GM12878 (cell line): ENCODE measurements around the gene TMEM140. TPM values are rescaled to one million over a fixed set of nuclear protein-coding genes. Genes with fewer than 3 reads are reported as not detected.

Source experiments
- BCL11A ChIP-seq: IDR thresholded peaks from 2 replicates; pipeline ENCODE4 v1.6.1; 2011; ENCODE audit warnings: low read depth, low read length
- CREM ChIP-seq: IDR thresholded peaks from 2 replicates; pipeline ENCODE4 v1.6.1; 2014; ENCODE audit warnings: antibody characterized with exemption, low read depth
- GATAD2B ChIP-seq: fragments of 450-650 bp; conservative IDR thresholded peaks from 2 replicates; pipeline ENCODE4 v1.6.1; 2017; ENCODE audit warnings: low read depth, mild to moderate bottlenecking, moderate library complexity
- HCFC1 ChIP-seq: fragments of 150-350 bp; IDR thresholded peaks from 2 replicates; pipeline ENCODE4 v1.6.1; 2014; ENCODE audit warnings: low read length
- IRF5 ChIP-seq: fragments of 450-650 bp; IDR thresholded peaks from 2 replicates; pipeline ENCODE4 v1.6.1; 2017; ENCODE audit warnings: borderline replicate concordance
- JUNB ChIP-seq: IDR thresholded peaks from 2 replicates; pipeline ENCODE4 v1.6.1; 2016; ENCODE audit warnings: antibody characterized with exemption, mild to moderate bottlenecking
- KLF5 ChIP-seq: fragments of 450-650 bp; IDR thresholded peaks from 2 replicates; pipeline ENCODE4 v1.6.1; 2014; ENCODE audit warnings: mild to moderate bottlenecking; ENCODE audit not compliant: partially characterized antibody
- LARP7 ChIP-seq: fragments of 450-650 bp; IDR thresholded peaks from 2 replicates; pipeline ENCODE4 v1.6.1; 2017; ENCODE audit warnings: mild to moderate bottlenecking
- MTA2 ChIP-seq: fragments of 450-650 bp; IDR thresholded peaks from 2 replicates; pipeline ENCODE4 v1.6.1; 2016; ENCODE audit warnings: low read depth, mild to moderate bottlenecking, moderate library complexity
- NR2C1 ChIP-seq: fragments of 450-650 bp; IDR thresholded peaks from 2 replicates; pipeline ENCODE4 v1.6.1; 2017; ENCODE audit warnings: antibody characterized with exemption, mild to moderate bottlenecking, moderate library complexity
- PBX3 ChIP-seq: IDR thresholded peaks from 2 replicates; pipeline ENCODE4 v1.6.1; 2011; ENCODE audit warnings: mild to moderate bottlenecking, low read depth, low read length, moderate library complexity; ENCODE audit not compliant: insufficient replicate concordance
- SMARCA5 ChIP-seq: fragments of 450-650 bp; IDR thresholded peaks from 2 replicates; pipeline ENCODE4 v1.6.1; 2017; ENCODE audit warnings: mild to moderate bottlenecking
- SPI1 ChIP-seq: IDR thresholded peaks from 2 replicates; pipeline ENCODE4 v1.6.1; 2011; ENCODE audit warnings: low read depth, mild to moderate bottlenecking, low read length, moderate library complexity, borderline replicate concordance; ENCODE audit not compliant: insufficient read depth
- TCF3 ChIP-seq: IDR thresholded peaks from 2 replicates; pipeline ENCODE4 v1.6.1; 2012; ENCODE audit warnings: low read depth, mild to moderate bottlenecking, low read length, borderline replicate concordance; ENCODE audit not compliant: insufficient read depth
- TCF7 ChIP-seq: IDR thresholded peaks from 2 replicates; pipeline ENCODE4 v1.6.1; 2014; ENCODE audit warnings: antibody characterized with exemption, borderline replicate concordance
- ZNF24 ChIP-seq: fragments of 450-650 bp; IDR thresholded peaks from 2 replicates; pipeline ENCODE4 v1.6.1; 2017; ENCODE audit warnings: antibody characterized with exemption, mild to moderate bottlenecking
- ZSCAN29 ChIP-seq: fragments of 450-650 bp; IDR thresholded peaks from 2 replicates; pipeline ENCODE4 v1.6.1; 2017; ENCODE audit warnings: mild to moderate bottlenecking, moderate library complexity
- polyA plus RNA-seq, 11 experiments: library from polyadenylated mRNA; depleted of rRNA in 4 of 11; unstranded in 6 of 11; stranded (reverse) in 5 of 11; fragments of >200 nt; fragmentation: Nextera tagmentation in 4 of 11; fragmentation: Illumina TruSeq in 1 of 11; extraction: Ambion mirVana in 4 of 11; extraction: Trizol in 1 of 11; gene quantifications; 1 replicate in 1 of 11; 2 replicates in 10 of 11; pipeline versions ENCODE4 v1.2.1 to v1.2.3, GENCODE V29; 2011 to 2016; ENCODE audit warnings: inconsistent platforms in 2 of 11, missing spikeins in 2 of 11, low read depth in 1 of 11
- total RNA-seq, 4 experiments: library from RNA; depleted of rRNA in 3 of 4; stranded (reverse); fragments of >200 nt in 3 of 4; fragmentation: Illumina TruSeq in 1 of 4; extraction: Trizol in 1 of 4; gene quantifications; 2 replicates each; pipeline versions ENCODE4 v1.2.1 to v1.2.3, GENCODE V29; 2013 to 2021
- TF ChIP-seq, protein P1 (sequence below): IDR thresholded peaks from 2 replicates; pipeline ENCODE4 v1.6.1; 2012; ENCODE audit warnings: low read depth, low read length, improper control_type of control experiment

TMEM140 gene
- total and polyA plus RNA-seq, 10 of the 15 experiments (the other 5 are each of a cell fraction or from before 2014, with no cell fraction given): 0.85 to 20.7 (median 3.3) TPM

- TF ChIP-seq HCFC1 (peak; percentile 12; the same call in 1 of the 2 replicates), ZNF24 (0 out of 2 replicates have a peak, but pooled peaks have one; percentile 32), SMARCA5 (no peak), LARP7 (no peak), NR2C1 (no peak), JUNB (peak; percentile 98), IRF5 (no peak), SPI1 (peak; percentile 69; the same call in 1 of the 2 replicates), ZSCAN29 (peak; percentile 75; the same call in 1 of the 2 replicates), CREM (peak; percentile 96), PBX3 (peak; percentile 57), BCL11A (peak; percentile 99), TCF7 (peak; percentile 81), GATAD2B (0 out of 2 replicates have a peak, but pooled peaks have one; percentile 79), TCF3 (no peak), KLF5 (peak; percentile 88), MTA2 (peak; percentile 95)
- TF ChIP-seq, protein P1, sequence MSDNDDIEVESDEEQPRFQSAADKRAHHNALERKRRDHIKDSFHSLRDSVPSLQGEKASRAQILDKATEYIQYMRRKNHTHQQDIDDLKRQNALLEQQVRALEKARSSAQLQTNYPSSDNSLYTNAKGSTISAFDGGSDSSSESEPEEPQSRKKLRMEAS: no peak
- TF ChIP-seq, all 136 proteins: peak for 68
These were observed 39.0 kb downstream of the TMEM140 start (continued) for GRCh38 chr7:135186841-135187253.
